NCI-H2029 (cell line): ENCODE data around the gene CACNA2D4.

Source experiments
- DNase-seq: peaks from one replicate; lab custom pipeline; 2025; lab: John Stamatoyannopoulos, UW

Gene CACNA2D4

GRCh38 chr12:1933342-1934051 lies 15.0 kb upstream of the CACNA2D4 start:
- no peak for DNase-seq

- no peak for DNase-seq
Observed at GRCh38 chr12:1932264-1932777, 13.9 kb upstream of the CACNA2D4 start.

GRCh38 chr12:1931642-1932041 lies 13.2 kb upstream of the CACNA2D4 start:
- no peak for DNase-seq

- no peak for DNase-seq
Observed at GRCh38 chr12:1930803-1931597, 12.5 kb upstream of the CACNA2D4 start.

- no peak for DNase-seq
Observed at GRCh38 chr12:1929985-1930802, 11.7 kb upstream of the CACNA2D4 start.

GRCh38 chr12:1929241-1929984 lies 11.0 kb upstream of the CACNA2D4 start:
- DNase-seq: no peak

GRCh38 chr12:1928439-1929121 lies 10.1 kb upstream of the CACNA2D4 start:
- DNase-seq: no peak

GRCh38 chr12:1927751-1928351 lies 9.4 kb upstream of the CACNA2D4 start:
- DNase-seq: no peak

GRCh38 chr12:1927051-1927680 lies 8.7 kb upstream of the CACNA2D4 start:
- DNase-seq: no peak

GRCh38 chr12:1926251-1926657 lies 7.8 kb upstream of the CACNA2D4 start:
- DNase-seq: no peak

GRCh38 chr12:1925684-1926006 lies 7.2 kb upstream of the CACNA2D4 start:
- no peak for DNase-seq

- no peak for DNase-seq
Observed at GRCh38 chr12:1924996-1925683, 6.7 kb upstream of the CACNA2D4 start.

GRCh38 chr12:1922985-1923384 lies 4.5 kb upstream of the CACNA2D4 start:
- DNase-seq: no peak

GRCh38 chr12:1922075-1922709 lies 3.7 kb upstream of the CACNA2D4 start:
- no peak for DNase-seq

- no peak for DNase-seq
Observed at GRCh38 chr12:1920971-1921370, 2.5 kb upstream of the CACNA2D4 start.

GRCh38 chr12:1920436-1920835 lies 2.0 kb upstream of the CACNA2D4 start:
- DNase-seq: no peak

- DNase-seq: no peak
Observed at GRCh38 chr12:1919763-1920162, 1.3 kb upstream of the CACNA2D4 start.

- no peak for DNase-seq
Observed at GRCh38 chr12:1919284-1919683, 832 bp upstream of the CACNA2D4 start.

GRCh38 chr12:1918884-1919236 lies 408 bp upstream of the CACNA2D4 start:
- DNase-seq: no peak
